ENCODE results near the gene GSC. TPM values are rescaled to one million over a fixed set of nuclear protein-coding genes. Genes with fewer than 3 reads are reported as not detected.

GSC gene
- total RNA-seq, 1 donor from 2014 or later: 1.1 TPM

DNA sequence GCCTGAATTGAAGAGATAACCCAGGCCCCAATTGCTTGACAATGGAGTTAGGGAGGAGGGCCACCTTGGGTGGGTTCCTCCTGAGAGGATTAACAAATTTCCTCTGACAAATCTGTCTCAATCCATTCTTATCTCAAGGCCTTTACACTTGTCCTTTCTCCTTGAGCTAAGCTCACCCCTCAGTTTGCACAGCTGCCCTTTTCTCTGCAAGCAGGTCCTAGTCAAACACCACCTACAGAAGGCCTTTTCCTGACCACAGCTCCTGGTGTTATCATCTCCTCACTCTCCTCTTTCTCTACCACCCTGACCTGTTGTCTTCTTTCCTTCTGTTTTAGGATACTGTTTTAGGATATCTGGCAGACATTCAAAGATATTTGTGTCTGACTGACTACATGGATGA, 26.4 kb upstream of the GSC start:
- H3K27me3 Mint-ChIP-seq (ENCODE audit: insufficient read depth, low read depth): no peaks in the 10 kb centered on the region
- H3K79me2 ChIP-seq (ENCODE audit: low read depth): no peaks in the 10 kb centered on the region
- H3K9ac ChIP-seq: no peak overlapping the region
- H3K36me3 Mint-ChIP-seq: no peaks in the 10 kb centered on the region
- H3K36me3 ChIP-seq: no peaks in the 10 kb centered on the region
- peaks cover 7% of the 10 kb centered on the region for H3K27me3 ChIP-seq
- no peaks in the 10 kb centered on the region for H3F3A ChIP-seq (ENCODE audit: low read depth)
- no peaks in the 10 kb centered on the region for H4K20me1 ChIP-seq (ENCODE audit: low read depth)
- no peak overlapping the region for H3K27ac Mint-ChIP-seq
- no peak overlapping the region for H3K4me2 ChIP-seq
- no peak for DNase-seq (ENCODE audit: low spot score)
- no peaks in the 10 kb centered on the region for H3K9me3 ChIP-seq (ENCODE audit: low read depth)
- no peaks in the 10 kb centered on the region for H3K4me1 ChIP-seq
- no peaks in the 10 kb centered on the region for H3K9me3 Mint-ChIP-seq
- no peak overlapping the region for H3K4me3 ChIP-seq
- no peaks in the 10 kb centered on the region for H3K4me1 Mint-ChIP-seq
- TF ChIP-seq EZH2phosphoT487 (IDR thresholded peaks at IDR 0.05) (no peak), EZH2 (IDR thresholded peaks at IDR 0.05) (no peak)
- TF ChIP-seq, protein P1, sequence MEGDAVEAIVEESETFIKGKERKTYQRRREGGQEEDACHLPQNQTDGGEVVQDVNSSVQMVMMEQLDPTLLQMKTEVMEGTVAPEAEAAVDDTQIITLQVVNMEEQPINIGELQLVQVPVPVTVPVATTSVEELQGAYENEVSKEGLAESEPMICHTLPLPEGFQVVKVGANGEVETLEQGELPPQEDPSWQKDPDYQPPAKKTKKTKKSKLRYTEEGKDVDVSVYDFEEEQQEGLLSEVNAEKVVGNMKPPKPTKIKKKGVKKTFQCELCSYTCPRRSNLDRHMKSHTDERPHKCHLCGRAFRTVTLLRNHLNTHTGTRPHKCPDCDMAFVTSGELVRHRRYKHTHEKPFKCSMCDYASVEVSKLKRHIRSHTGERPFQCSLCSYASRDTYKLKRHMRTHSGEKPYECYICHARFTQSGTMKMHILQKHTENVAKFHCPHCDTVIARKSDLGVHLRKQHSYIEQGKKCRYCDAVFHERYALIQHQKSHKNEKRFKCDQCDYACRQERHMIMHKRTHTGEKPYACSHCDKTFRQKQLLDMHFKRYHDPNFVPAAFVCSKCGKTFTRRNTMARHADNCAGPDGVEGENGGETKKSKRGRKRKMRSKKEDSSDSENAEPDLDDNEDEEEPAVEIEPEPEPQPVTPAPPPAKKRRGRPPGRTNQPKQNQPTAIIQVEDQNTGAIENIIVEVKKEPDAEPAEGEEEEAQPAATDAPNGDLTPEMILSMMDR (IDR thresholded peaks at IDR 0.05): no peak
- H3K27ac ChIP-seq: no peak overlapping the region
- H3K4me3 Mint-ChIP-seq: no peak overlapping the region
- no peak overlapping the region for H2AFZ ChIP-seq (replicated peaks)

DNA sequence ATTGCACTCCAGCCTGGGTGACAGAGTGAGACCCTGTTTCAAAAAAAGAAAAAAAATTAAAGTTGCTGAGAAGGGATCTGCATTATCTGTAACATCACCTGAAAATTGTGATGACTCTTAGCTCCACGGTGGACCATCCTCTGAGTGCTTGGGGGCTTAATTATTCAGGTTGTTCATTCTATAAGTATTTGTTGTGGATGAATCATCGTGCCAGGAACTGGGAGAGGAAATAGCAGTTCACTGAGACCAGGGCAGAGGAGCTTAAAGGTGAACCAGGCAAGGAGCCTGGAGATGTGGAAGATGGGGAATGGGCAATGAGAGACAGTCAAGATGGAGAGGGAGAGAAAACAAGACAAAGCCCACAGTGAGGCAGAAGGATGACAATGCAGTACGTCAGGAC, 25.5 kb upstream of the GSC start:
- Histone ChIP-seq H3K4me2 (no peak overlapping the region), H2AFZ (replicated peaks) (no peak overlapping the region), H3K79me2 (ENCODE audit: low read depth) (no peaks in the 10 kb centered on the region), H3K4me1 (no peaks in the 10 kb centered on the region), H3K27me3 (peaks cover 7% of the 10 kb centered on the region), H4K20me1 (ENCODE audit: low read depth) (no peaks in the 10 kb centered on the region), H3K36me3 (no peaks in the 10 kb centered on the region), H3F3A (ENCODE audit: low read depth) (no peaks in the 10 kb centered on the region), H3K9me3 (ENCODE audit: low read depth) (no peaks in the 10 kb centered on the region), H3K9ac (no peak overlapping the region), H3K27ac (no peak overlapping the region), H3K4me3 (no peak overlapping the region)
- H3K27ac Mint-ChIP-seq: no peak overlapping the region
- H3K9me3 Mint-ChIP-seq: no peaks in the 10 kb centered on the region
- H3K4me1 Mint-ChIP-seq: no peaks in the 10 kb centered on the region
- no peaks in the 10 kb centered on the region for H3K36me3 Mint-ChIP-seq
- H3K4me3 Mint-ChIP-seq: no peak overlapping the region
- no peak for TF ChIP-seq EZH2 (IDR thresholded peaks at IDR 0.05)
- TF ChIP-seq, protein P1 (IDR thresholded peaks at IDR 0.05): no peak
- no peak for TF ChIP-seq EZH2phosphoT487 (IDR thresholded peaks at IDR 0.05)
- H3K27me3 Mint-ChIP-seq (ENCODE audit: insufficient read depth, low read depth): peaks cover 3% of the 10 kb centered on the region
- DNase-seq (ENCODE audit: low spot score): no peak

DNA sequence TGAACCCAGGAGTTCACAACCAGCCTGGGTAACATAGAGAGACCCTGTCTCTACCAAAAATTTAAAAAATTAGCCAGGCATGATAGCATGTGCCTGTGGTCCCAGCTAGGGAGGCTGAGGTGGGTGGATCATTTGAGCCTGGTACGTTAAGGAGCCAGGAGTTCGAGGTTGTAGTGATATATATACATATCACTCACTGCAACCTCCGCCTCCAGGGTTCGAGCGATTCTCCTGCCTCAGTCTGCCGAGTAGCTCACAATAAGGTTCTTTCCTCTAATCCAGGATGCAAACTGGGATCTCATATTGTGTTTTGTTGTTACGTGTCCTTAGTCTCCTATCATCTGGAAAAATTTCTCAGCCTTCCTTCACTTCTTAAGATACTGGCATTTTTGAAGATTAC, 24.0 kb upstream of the GSC start:
- Histone ChIP-seq H3K27me3 (peaks cover 7% of the 10 kb centered on the region), H3K4me2 (no peak overlapping the region), H3K4me1 (no peaks in the 10 kb centered on the region), H3F3A (ENCODE audit: low read depth) (no peaks in the 10 kb centered on the region), H4K20me1 (ENCODE audit: low read depth) (no peaks in the 10 kb centered on the region), H3K9me3 (ENCODE audit: low read depth) (no peaks in the 10 kb centered on the region), H3K36me3 (no peaks in the 10 kb centered on the region), H3K27ac (no peak overlapping the region), H3K4me3 (no peak overlapping the region), H2AFZ (replicated peaks) (no peak overlapping the region), H3K9ac (no peak overlapping the region), H3K79me2 (ENCODE audit: low read depth) (no peaks in the 10 kb centered on the region)
- Mint-ChIP-seq H3K9me3 (no peaks in the 10 kb centered on the region), H3K27ac (no peak overlapping the region), H3K27me3 (ENCODE audit: insufficient read depth, low read depth) (peaks cover 3% of the 10 kb centered on the region), H3K36me3 (no peaks in the 10 kb centered on the region), H3K4me3 (no peak overlapping the region), H3K4me1 (no peaks in the 10 kb centered on the region)
- TF ChIP-seq EZH2 (IDR thresholded peaks at IDR 0.05): no peak
- TF ChIP-seq, protein P1 (IDR thresholded peaks at IDR 0.05): no peak
- DNase-seq (ENCODE audit: low spot score): no peak

DNA sequence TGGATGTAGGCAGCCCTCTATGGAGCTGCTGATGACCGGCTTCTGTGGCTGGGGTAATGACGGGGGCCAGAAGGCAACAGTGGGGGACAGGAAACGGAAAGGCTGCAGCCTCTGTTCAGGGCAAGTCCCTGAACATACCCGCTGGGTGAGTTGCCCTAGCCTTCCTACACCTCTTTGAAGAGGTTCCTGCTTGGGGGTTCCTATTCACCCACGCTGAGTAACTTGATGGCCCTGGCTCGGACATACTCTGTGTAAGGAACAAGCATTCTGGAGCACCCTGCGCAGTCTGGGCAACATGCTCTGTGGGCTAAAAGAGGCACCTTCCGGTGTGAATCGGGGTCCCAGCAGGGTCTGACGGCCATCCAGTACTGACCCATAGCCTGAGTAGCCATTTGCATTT, 17.7 kb upstream of the GSC start:
- no peaks in the 10 kb centered on the region for H3K36me3 Mint-ChIP-seq
- no peak overlapping the region for H3K27ac Mint-ChIP-seq
- H3F3A ChIP-seq (ENCODE audit: low read depth): no peaks in the 10 kb centered on the region
- H3K4me1 Mint-ChIP-seq: no peaks in the 10 kb centered on the region
- no peak for TF ChIP-seq EZH2 (IDR thresholded peaks at IDR 0.05)
- peaks cover 17% of the 10 kb centered on the region for H3K27me3 ChIP-seq
- no peaks in the 10 kb centered on the region for H3K36me3 ChIP-seq
- DNase-seq (ENCODE audit: low spot score): no peak
- no peaks in the 10 kb centered on the region for H4K20me1 ChIP-seq (ENCODE audit: low read depth)
- no peaks in the 10 kb centered on the region for H3K9me3 ChIP-seq (ENCODE audit: low read depth)
- H3K9ac ChIP-seq: no peak overlapping the region
- H3K4me1 ChIP-seq: no peaks in the 10 kb centered on the region
- H2AFZ ChIP-seq (replicated peaks): no peak overlapping the region
- no peak overlapping the region for H3K27ac ChIP-seq
- no peaks in the 10 kb centered on the region for H3K9me3 Mint-ChIP-seq
- peaks cover 9% of the 10 kb centered on the region for H3K27me3 Mint-ChIP-seq (ENCODE audit: insufficient read depth, low read depth)
- H3K4me3 ChIP-seq: no peak overlapping the region
- H3K4me2 ChIP-seq: no peak overlapping the region
- no peak overlapping the region for H3K4me3 Mint-ChIP-seq
- H3K79me2 ChIP-seq (ENCODE audit: low read depth): no peaks in the 10 kb centered on the region

All from neural progenitor cell (in vitro differentiated cells).